Astrocyte (in vitro differentiated cells and primary cell): ENCODE results near the gene CLEC16A.

Experiments used
- EZH2 ChIP-seq: IDR thresholded peaks from 2 replicates; pipeline ENCODE4 v1.6.1; 2012; ENCODE audit warnings: mild to moderate bottlenecking, low read length, inconsistent platforms; ENCODE audit not compliant: insufficient read depth
- TF ChIP-seq, protein P1 (sequence below): IDR thresholded peaks from 2 replicates; pipeline ENCODE4 v1.5.1; 2011; ENCODE audit warnings: low read depth, mild to moderate bottlenecking, inconsistent platforms, low read length, moderate library complexity; ENCODE audit not compliant: insufficient read depth

DNA sequence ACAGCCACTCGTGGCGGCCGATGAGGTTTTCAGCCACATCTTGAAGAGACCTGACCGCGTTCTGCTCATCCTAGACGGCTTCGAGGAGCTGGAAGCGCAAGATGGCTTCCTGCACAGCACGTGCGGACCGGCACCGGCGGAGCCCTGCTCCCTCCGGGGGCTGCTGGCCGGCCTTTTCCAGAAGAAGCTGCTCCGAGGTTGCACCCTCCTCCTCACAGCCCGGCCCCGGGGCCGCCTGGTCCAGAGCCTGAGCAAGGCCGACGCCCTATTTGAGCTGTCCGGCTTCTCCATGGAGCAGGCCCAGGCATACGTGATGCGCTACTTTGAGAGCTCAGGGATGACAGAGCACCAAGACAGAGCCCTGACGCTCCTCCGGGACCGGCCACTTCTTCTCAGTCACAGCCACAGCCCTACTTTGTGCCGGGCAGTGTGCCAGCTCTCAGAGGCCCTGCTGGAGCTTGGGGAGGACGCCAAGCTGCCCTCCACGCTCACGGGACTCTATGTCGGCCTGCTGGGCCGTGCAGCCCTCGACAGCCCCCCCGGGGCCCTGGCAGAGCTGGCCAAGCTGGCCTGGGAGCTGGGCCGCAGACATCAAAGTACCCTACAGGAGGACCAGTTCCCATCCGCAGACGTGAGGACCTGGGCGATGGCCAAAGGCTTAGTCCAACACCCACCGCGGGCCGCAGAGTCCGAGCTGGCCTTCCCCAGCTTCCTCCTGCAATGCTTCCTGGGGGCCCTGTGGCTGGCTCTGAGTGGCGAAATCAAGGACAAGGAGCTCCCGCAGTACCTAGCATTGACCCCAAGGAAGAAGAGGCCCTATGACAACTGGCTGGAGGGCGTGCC, 37.2 kb upstream of the CLEC16A start:
- TF ChIP-seq, protein P1, sequence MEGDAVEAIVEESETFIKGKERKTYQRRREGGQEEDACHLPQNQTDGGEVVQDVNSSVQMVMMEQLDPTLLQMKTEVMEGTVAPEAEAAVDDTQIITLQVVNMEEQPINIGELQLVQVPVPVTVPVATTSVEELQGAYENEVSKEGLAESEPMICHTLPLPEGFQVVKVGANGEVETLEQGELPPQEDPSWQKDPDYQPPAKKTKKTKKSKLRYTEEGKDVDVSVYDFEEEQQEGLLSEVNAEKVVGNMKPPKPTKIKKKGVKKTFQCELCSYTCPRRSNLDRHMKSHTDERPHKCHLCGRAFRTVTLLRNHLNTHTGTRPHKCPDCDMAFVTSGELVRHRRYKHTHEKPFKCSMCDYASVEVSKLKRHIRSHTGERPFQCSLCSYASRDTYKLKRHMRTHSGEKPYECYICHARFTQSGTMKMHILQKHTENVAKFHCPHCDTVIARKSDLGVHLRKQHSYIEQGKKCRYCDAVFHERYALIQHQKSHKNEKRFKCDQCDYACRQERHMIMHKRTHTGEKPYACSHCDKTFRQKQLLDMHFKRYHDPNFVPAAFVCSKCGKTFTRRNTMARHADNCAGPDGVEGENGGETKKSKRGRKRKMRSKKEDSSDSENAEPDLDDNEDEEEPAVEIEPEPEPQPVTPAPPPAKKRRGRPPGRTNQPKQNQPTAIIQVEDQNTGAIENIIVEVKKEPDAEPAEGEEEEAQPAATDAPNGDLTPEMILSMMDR = no peak
- TF ChIP-seq EZH2 = no peak
